NCI-H187 (cell line): ENCODE data around the gene CARD14.
"Not testable (repeated sequence)": the region's sequence is repeated elsewhere in the genome, so short reads cannot be mapped to it uniquely, and the experiment has no call there.

Source experiments
- DNase-seq, 2 experiments: peaks; one replicate each; lab custom pipeline; 2025; lab: John Stamatoyannopoulos, UW

The CARD14 gene

DNA sequence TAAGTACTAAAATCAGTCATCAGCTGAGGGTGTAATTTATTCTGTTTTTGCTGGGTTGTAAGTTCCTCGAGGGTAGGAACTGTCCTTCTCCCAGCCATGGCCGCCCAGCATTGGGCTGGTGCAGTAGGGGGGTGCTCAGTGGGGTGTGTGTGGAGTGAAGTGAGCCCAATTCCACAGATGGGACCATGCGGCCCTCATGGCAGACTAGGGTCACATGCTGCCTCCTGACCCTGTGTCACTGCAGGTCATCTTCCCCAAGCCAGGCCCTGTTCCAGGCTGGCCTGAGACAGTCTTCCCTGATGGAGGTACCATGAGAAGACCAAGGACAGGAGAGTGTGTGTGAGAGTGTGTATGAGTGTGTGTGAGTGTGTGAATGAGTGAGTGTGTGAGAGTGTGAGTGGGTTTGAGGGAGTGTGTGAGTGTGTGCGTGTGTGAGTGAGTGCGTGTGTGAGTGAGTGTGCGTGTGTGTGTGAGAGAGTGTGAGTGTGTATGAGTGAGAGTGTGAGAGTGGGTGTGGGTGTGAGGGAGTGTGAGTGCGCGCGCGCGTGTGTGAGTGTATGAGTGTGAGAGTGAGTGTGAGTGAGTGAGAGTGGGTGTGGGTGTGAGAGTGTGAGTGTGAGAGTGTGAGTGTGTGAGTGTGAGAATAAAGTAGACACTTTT, 54.1 kb downstream of the CARD14 start:
- no peak for DNase-seq

DNA sequence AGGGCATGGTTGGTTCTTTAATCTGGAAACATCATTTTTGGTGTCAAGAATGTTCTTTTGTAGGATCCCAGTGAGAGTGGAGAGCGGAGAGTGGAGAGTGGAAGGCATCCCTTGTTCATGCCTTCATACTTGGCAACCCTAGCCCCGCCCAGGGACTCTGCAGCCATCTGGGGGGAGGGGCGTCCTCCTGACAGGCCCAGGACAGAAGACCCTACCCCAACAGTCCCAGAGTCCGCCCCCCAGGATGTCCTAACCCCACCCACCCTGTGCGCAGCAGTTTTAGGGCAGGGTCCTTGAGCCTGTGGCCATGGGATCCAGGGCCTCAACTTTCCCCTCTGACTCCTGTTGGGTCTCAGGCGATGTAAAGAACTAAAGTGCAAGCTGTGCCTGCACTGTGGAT, 54.9 kb downstream of the CARD14 start:
- no peak for DNase-seq

DNA sequence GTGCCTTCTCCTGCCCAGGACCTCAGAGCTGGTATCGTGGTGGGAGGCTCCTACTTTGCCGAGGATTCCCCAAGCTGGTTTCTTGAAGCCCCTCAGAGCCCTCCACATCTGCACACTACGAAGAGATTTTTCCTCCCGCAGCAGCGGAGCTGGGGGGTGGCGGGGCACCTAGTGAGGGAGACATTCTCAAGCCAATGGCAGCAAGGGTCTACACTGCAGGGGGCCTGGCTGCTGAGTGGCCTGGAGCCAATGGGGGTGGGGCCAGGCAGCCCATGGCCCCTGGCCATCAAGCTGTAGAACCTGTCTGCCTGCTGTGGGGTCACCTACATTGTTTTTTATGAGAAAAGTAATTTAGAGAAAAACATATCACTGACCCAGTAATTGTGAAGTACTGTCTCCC, 55.4 kb downstream of the CARD14 start:
- no peak for DNase-seq

DNA sequence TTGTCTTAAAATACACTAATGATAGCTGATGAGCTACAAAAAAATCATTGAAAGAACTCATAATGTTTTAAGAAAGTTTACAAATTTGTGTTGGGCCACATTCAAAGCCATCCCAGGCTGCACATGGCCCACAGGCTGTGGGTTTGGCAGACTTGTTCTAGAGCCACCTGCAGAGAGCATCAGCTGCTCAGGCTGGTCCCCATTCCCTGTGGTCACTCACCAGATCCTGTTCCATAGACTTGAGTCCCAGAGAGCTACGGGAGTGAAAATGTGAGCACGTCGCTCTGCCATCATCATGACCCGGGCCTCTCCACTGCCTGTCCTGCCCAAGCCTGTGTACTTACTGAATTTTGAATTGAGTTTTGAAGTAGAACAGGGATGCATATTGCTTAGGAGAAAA, 57.3 kb downstream of the CARD14 start:
- DNase-seq: no peak

DNA sequence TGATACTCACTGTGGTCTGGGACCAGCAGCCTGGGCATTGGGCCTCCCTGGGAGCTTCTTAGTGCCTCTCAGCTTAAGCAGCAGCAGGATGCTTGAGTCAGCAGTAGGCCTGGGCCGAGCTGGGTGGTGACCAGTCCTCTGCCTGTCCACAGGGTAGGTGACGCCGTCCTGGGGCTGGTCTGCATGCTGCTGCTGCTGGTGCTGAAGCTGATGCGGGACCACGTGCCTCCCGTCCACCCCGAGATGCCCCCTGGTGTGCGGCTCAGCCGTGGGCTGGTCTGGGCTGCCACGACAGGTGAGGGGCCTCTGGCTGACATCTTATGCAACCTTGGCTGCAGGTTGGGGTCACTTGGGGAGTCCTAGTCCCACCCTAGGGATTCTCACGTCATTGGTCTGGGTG, 57.8 kb downstream of the CARD14 start:
- DNase-seq: no peak

DNA sequence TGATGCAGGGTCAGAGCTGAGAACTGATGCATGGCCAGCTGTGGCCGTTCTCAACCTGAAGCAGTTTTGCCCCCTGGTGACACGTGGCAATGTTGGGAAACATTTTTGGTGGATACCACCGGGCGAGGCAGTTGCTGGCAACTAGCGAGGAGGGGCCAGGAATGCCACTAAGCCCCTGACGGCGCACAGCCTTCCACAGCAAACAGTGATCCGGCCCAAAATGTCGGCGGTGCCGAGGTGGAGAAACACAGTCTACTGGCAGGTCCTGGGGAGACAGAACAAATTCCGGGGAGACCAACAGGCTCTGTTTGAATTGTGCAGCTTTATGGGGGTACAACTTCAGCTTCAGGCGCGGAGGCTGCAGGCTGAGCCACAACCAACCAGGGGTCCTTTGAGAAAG, 58.6 kb downstream of the CARD14 start:
- DNase-seq: no peak

DNA sequence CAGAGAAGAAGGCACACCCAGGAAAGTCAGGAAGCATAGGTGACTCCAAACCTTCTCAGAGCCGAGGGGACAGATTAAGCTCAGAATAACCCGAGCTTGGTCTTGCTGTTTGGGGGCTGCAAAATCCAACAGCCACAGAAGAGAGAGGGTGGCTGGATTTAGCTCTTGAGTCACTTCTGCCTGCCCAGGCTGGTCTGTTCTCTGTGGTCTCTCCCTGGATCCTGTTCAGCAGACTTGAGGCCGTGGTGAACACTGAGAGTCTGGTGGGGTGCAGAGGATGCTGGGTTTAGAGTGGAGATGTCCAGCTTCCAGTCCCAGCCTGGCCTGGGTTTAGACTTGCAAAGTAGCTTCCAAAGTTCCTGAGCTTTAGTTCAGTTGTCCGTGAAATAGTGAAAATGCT, 59.2 kb downstream of the CARD14 start:
- DNase-seq: no peak

DNA sequence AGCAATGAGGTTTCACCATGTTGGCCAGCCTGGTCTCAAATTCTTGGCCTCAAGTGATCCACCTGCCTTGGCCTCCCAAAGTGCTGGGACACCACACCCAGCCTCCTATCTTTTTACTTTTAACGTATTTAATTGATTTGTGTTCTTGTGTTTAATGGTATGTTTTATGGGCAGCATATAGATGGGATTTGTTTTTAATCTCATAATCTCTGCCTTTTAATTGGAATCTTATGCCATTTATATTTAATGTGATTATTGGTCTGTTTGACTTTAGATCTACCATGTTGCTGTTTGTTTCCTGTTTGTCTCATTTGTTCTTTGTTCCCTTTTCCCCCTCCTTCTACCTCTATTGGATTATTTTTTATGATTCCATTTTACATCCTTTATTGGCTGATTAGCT, 62.6 kb downstream of the CARD14 start:
- DNase-seq: no peak

DNA sequence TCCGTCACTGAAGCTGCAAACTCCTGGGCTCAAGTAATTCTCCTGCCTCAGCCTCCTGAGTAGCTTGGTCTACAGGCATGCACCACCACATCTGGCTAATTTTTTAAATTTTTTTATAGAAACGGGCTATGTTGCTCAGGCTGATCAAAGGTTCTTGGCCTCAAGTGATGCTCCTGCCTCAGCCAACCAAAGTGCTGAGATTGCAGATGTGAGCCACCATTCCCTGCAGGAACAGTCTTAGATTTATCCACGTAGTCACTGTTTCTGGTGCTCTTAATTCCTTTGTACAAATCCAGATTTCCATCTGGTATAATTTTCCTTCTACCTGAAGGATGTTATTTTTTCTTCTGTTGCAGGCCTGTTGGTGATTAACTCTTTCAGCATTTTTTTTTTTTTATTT, 63.4 kb downstream of the CARD14 start:
- no peak for DNase-seq

DNA sequence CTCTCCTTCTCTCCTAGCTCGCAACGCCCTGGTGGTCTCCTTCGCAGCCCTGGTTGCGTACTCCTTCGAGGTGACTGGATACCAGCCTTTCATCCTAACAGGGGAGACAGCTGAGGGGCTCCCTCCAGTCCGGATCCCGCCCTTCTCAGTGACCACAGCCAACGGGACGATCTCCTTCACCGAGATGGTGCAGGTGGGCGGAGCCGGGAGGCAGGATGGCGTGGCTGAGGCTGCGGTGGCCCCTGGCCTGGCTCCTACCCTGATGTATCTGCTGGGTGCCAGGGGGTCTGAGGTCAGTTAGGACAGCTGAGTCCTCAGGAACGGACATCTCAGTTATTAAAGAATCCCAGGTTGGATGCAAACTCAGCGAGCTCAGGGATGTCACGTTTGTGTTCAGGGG, 67.1 kb downstream of the CARD14 start:
- DNase-seq: no peak

DNA sequence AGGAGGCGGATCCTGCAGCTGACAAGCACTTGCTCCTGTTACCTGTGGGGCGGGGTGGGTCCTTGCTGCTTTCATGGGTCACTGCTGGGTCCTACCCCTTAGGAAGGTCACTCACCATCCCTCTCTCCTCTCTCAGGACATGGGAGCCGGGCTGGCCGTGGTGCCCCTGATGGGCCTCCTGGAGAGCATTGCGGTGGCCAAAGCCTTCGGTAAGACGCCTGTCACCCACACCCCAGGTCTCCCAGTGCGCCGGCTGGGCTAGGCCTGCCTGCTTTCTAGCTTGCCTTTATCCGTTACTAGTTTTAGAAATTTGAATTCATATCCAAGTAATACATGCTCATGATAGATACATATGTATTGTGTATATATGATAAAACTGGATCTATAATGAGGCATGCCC, 67.6 kb downstream of the CARD14 start:
- no peak for DNase-seq

DNA sequence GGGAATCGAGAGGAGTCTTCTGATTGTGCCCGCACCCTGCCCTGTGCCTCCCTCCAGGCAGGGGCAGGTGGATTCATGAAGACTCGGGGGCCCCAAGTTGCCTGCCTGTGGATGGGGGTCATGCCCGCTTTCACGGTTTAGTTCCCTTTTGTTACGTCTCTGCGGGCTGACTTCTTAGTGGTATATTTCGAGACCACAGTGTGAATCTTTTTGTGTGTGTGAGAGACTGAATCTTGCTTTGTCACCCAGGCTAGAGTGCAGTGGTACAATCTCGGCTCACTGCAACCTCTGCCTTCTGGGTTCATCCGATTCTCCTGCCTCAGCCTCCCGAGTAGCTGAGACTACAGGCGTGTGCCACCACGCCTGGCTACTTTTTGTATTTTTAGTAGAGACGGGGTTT, 72.7 kb downstream of the CARD14 start:
- DNase-seq: no peak

DNA sequence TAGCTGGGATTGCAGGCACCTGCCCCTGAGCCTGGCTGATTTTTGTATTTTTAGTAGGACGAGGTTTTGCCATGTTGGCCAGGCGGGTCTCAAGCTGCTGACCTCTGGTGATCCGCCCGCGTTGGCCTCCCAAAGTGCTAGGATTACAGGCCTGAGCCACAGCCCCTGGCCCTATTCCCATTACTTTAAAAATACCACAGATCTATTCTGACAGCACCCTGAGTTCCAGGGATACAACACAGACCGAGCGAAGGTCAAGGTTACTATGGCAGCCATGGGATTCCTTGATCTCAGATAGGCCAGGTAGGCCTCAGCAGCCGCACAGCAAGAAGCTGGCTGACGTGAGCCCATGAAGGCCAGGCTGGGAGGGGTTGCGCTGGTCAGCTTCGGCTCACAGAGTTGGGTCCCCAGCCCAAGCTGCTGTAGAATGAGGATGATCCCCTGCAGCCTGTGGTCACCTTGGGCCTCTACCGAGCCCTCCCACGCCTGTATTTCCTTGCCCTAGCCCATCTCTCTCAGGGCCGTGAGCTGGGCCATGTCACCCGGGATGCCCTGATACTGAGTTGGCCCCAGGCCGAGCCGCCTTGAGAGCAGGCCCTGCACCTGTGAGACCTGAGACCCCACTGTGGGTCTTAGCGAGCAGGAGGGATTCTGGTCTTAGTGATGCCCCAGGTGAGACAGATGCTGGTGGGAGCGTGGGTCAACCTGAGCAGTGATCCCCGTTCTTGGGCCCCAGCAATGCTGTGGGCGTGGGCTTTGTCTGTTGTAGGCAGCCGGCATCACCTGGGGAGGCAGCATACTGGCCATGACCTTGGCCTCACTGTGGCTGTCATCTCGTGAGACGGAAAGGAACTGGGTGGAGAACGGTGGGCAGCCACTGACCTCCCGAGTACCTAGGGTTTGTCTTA, 74.0 kb downstream of the CARD14 start:
- no peak for DNase-seq

DNA sequence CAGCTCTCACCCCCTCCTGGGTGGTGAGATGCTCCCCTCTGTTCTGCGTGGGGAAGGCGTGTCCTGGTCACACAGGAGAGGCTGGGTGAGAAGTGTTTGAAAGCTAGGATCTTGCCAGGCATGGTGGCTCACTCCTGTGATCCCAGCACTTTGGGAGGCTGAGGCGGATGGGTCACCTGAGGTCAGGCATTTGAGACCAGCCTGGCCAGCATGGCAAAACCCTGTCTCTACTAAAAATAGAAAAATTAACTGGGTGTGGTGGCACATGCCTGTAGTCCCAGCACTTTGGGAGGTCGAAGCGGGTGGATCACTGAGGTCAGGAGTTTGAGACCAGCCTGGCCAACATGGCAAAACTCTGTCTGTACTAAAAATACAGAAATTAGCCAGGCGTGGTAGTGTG, 74.6 kb downstream of the CARD14 start:
- not testable (repeated sequence) for DNase-seq

DNA sequence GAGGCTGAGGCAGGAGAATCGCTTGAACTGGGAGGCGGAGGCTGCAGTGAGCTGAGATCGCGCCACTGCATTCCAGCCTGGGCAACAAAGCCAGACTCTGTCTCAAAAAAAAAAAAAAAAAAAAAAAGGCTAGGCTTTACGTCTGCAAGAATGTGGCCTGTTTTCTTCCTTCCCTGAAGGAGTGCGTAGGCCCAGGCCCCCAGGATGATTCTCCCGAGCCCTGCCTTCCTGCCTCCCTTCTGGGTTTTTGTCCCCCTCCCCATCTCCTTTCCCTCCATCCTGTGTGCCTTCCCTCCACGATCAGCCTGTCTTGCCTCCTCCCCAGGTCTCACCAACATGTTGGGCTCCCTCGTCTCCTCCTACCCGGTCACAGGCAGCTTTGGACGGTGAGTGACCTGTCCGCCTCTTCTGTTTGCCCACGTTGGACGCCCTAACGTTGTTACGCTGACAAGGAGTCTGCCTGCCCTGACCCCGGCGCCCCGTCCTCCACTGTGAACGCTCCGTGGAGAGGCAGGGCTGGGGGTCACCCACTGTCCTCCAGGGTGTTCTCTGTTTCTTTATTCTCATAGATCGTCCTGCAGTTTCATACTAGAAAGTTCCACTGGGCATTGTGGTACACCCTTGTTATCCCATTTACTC, 75.2 kb downstream of the CARD14 start:
- DNase-seq: no peak

DNA sequence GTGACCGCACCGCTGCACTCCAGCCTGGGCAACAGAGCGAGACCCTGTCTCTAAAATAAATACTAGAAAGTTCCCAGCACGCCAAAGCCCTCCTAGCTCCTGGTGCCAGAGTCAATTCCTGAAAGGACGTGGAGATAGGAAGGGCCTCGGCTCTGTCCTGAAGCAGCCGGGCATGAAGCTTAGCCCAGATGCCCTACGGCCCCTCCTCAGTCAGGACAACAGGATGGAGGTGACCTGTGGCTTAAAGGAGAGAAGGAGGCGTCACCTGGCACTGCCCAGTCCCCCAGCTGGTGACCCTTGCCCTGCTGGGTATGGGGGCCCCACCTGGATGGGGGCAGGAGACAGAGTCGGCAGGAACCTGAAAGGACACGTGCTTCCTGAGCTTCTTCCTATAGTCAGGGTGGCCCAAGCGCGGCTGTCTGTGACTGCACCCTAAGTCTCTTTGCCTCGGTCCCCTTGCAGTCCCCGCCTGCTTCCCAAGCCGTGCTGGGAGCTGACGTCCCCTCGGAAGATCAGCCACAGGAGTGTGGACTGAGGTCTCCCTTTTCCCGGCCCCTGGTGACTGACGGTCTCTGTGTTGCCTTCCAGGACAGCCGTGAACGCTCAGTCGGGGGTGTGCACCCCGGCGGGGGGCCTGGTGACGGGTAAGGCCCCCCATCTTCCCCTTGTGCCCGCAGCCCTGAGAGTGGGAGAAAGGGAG, 75.9 kb downstream of the CARD14 start:
- no peak for DNase-seq

DNA sequence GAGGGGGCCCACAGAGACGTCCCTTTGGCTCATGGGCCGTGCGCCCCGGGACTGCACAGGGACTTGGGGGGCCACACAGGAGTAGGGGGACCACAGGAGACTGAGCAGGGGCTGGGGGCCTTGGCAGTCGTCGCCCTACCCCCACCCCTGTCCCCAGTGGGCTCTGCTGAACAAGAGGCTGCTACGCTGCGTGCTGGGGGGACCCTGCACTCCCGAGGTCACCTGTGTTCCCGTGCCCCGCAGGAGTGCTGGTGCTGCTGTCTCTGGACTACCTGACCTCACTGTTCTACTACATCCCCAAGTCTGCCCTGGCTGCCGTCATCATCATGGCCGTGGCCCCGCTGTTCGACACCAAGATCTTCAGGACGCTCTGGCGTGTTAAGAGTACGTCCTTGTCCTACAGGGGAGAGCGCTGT, 76.4 kb downstream of the CARD14 start:
- no peak for DNase-seq

DNA sequence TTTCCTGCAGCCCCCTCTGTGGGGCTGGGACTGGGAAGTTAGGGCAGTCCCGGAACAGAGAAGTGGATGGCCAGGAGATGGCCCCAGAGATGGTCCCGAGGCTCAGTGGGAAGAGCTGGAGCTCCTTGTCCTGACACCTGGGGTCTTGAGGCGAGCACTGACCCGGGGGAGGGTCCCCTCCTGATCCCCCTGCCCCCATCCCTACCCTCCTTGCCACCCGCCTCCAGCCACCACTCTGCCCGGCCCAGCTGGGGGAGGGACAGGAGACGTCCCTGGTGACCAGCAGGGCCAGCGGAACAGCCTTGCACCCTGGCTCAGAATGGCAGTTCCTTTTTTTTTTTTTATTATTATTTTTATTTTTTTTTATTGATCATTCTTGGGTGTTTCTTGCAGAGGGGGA, 76.9 kb downstream of the CARD14 start:
- no peak for DNase-seq

DNA sequence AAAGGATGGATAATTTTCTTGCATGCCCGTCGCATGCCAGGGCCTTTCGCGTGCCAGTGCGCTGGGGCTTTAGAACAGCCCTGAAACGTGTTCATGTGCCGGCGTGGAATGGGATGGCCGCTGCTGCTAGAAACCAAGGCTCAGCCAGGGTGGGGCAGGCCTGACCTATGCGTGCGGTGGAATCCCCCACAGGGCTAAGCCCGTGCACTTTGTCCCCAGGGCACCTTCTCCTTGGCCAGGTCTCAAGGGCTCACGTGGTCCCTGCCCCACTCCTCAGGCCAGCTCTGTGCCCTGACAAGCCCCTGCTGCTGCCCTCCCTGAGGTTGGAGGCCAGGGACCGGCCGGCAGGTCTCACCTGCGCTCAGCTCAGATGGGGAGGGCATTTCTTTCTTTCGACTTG, 77.7 kb downstream of the CARD14 start:
- no peak for DNase-seq

DNA sequence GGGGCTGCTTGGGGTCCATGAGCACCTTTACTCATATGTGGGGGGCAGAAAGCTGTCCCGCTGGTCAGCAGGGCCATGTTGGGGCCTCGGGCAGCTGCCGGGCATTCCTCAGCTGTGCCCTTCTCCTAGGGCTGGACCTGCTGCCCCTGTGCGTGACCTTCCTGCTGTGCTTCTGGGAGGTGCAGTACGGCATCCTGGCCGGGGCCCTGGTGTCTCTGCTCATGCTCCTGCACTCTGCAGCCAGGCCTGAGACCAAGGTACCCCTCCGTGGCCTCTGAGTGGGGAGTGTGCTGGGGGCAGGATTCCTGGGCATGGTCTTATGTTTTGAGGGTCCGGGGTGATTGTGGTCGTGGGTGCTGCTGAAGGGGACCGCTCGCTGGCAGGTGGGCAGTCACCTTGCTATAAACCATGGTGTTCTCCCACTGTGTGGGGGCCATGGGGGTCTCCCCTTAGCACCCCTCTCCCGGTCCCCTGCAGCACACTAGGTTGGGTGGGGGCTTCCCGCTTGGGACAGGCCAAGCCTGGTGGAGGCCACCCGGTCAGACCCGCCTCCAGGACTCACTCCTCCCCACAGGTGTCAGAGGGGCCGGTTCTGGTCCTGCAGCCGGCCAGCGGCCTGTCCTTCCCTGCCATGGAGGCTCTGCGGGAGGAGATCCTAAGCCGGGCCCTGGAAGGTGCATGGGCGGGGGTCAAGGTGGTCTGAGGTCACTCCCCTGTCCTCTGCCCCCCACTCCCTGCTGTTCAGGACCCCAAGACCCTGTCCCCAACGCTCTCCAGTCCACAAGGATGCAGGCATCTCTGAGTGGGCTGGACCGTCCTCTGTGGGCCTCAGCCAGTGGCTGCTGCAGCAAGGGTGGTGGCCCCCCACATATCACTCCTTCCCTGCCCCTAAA, 78.4 kb downstream of the CARD14 start:
- DNase-seq: no peak

DNA sequence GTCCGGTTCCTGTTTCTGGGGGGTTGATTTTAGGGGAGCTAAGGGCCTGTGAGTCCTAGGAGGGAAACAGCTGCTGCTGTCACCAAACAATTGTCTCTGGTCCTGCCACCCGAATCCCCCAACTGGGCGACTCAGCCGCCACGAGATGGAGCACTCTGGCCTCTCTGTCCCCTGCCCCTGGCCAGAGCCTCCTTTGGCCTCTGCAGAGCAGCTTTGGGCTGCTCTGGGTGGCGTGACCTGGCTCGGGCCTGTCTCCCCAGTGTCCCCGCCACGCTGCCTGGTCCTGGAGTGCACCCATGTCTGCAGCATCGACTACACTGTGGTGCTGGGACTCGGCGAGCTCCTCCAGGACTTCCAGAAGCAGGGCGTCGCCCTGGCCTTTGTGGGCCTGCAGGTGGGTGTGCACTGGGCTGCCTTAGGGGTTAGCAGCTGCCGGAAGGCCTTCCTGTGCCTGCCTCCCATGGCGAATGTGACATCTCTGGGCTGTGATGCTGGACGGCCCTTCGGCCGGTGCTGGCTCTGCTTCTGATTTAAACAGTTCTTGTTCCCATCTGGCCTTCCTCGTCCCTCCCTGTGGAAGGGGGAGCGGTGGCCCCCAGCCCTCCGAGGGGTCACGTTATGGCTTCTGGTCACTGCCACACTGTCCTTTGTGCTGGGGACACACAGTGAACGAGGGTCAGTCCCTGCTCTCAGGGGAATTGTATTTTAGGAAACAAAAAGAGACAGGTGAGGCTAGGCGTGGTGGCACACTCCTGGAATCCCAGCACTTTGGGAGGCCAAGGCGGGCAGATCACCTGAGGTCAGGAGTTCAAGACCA, 79.3 kb downstream of the CARD14 start:
- DNase-seq: no peak
